IMR-90 (cell line): Measurements from ENCODE around the gene PLA2G2A.

Experiments used
- CEBPB ChIP-seq: IDR thresholded peaks from 2 replicates; pipeline ENCODE4 v1.6.1; 2012; ENCODE audit warnings: low read depth, low read length, improper control_type of control experiment
- CTCF ChIP-seq: conservative IDR thresholded peaks from 2 replicates; pipeline ENCODE4 v1.5.1; 2012; ENCODE audit warnings: mild to moderate bottlenecking, low read depth, low read length, improper control_type of control experiment
- ELK1 ChIP-seq: fragments of 150-350 bp; IDR thresholded peaks from 2 replicates; pipeline ENCODE4 v1.6.1; 2016; ENCODE audit warnings: low read depth, mild to moderate bottlenecking, low read length, moderate library complexity, borderline replicate concordance
- MAFK ChIP-seq: IDR thresholded peaks from 2 replicates; pipeline ENCODE4 v1.6.1; 2012; ENCODE audit warnings: low read depth, low read length, improper control_type of control experiment
- MAZ ChIP-seq: IDR thresholded peaks from 2 replicates; pipeline ENCODE4 v1.6.1; 2012; ENCODE audit warnings: low read depth, mild to moderate bottlenecking, low read length, improper control_type of control experiment, moderate library complexity, borderline replicate concordance
- NFE2L2 ChIP-seq: fragments of 150-350 bp; IDR thresholded peaks from 2 replicates; pipeline ENCODE4 v1.6.1; 2016; ENCODE audit warnings: low read depth, mild to moderate bottlenecking, low read length
- POLR2A ChIP-seq: IDR thresholded peaks from 2 replicates; pipeline ENCODE4 v1.6.1; 2012; ENCODE audit warnings: mild to moderate bottlenecking, low read depth, low read length
- RAD21 ChIP-seq: IDR thresholded peaks from 2 replicates; pipeline ENCODE4 v1.6.1; 2012; ENCODE audit warnings: low read length, improper control_type of control experiment
- USF2 ChIP-seq: fragments of 150-350 bp; IDR thresholded peaks from 2 replicates; pipeline ENCODE4 v1.6.1; 2017; ENCODE audit warnings: mild to moderate bottlenecking, antibody characterized with exemption, low read length, low read depth

- no peak for TF ChIP-seq POLR2A
- no peak for TF ChIP-seq CTCF
- no peak for TF ChIP-seq MAFK
- no peak for TF ChIP-seq RAD21
- no peak for TF ChIP-seq USF2
- TF ChIP-seq CEBPB, result no peak
- no peak for TF ChIP-seq ELK1
- no peak for TF ChIP-seq NFE2L2
- TF ChIP-seq MAZ, result no peak
Measured at GRCh38 chr1:19973616-19974015, 5.8 kb downstream of the PLA2G2A start.
